ENCODE results near the gene KCNJ14.
A peak's percentile ranks its signal among the peaks of the same experiment; 100 is the strongest.

KCNJ14 gene

DNA sequence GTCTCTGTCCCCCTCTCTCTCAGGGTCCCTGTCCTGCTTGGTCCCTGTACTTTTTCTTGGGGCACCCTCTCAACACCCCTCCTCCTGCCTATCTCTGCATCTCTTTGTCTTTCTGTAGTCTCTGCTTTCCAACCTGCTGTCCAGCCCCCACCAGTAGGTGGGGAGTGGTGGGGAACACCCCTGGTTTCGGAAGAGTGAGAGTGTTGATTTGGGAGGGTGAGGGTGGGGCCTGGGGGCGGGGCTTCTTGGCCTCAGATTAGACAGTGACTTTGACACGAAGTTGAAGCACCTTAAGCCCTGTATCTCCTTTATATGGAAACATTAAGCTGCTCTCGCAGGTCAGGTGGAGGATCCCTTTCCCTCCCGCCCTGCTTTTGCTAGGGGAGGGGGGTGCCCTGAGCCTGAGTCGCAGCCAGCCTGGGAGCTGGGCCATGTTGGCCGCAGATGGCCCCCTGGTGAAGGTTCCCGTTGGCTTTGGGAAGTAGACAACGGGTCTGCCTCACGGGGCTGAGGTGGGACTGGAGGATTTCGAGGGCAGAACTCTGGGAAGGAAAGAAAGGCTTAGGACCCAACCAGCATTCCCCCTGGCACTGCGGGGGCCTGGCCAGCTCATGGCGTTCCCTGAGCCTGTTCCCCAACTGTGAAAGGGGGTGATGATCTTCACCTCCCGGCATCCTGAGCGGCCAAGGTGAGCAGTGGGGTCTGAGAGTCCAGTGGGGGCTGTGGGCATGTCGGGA lies at the start of gene KCNJ14:
KCNJ14 (plus strand) TSS at position 404 of the 737 bp plus-strand sequence. CDS start 6,151 bp downstream, outside the sequence.
- DNase-seq (ENCODE audit: extremely low read depth in 1 of 2, low read depth in 1 of 2), result no peak

- DNase-seq (ENCODE audit: extremely low read depth in 1 of 2, low read depth in 1 of 2), result no peak
Measured at GRCh38 chr19:48405850-48406249, 49.5 kb upstream of the KCNJ14 start.

- no peak for DNase-seq (ENCODE audit: extremely low read depth in 1 of 2, low read depth in 1 of 2)
Measured at GRCh38 chr19:48413879-48414587, 41.3 kb upstream of the KCNJ14 start.

- peak in 1 of 2 donors; percentile 78 for DNase-seq (ENCODE audit: extremely low read depth in 1 of 2, low read depth in 1 of 2)
Measured at GRCh38 chr19:48415395-48415794, 40.0 kb upstream of the KCNJ14 start.

GRCh38 chr19:48415806-48416221 lies 39.6 kb upstream of the KCNJ14 start:
- no peak for DNase-seq (ENCODE audit: extremely low read depth in 1 of 2, low read depth in 1 of 2)

- DNase-seq (ENCODE audit: extremely low read depth in 1 of 2, low read depth in 1 of 2), result no peak
Measured at GRCh38 chr19:48417421-48417820, 38.0 kb upstream of the KCNJ14 start.

DNA sequence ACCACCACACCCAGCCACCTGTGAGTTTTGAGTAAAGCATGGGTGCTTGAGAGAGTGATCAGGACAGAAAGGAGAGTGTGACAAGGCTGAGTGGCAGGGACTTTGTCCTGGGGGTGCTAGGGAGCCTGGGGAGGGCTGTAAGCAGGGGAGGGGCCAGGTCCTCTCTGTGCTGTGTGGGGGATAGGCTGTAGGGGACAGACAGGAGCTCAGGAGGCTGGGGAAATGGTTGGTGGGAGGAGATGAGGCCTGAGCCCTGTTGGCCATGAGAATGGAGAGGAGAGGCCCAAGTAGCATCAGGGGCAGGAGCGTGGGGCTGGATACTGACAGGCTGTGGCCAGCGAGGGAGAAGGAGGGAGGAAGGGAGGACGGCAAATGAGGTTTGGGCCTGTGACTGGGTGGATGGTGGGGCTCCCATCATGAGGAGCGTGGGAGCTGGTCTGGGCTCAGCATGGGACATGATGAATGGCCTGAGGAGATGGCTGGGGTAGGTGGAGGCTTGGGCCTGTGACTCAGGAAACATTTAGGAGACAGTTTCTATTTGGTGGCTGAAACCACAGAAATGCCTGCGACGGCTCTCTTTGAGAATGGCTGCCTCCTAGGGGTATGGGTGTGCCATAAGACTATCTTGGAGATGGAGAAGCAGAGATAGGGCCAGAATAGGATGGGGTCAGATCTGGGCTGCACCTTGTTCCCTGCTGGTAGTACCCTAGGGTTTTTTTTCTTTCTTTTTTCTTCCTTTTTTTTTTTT lies 36.9 kb upstream of the KCNJ14 start:
- DNase-seq (ENCODE audit: extremely low read depth in 1 of 2, low read depth in 1 of 2), result no peak

DNA sequence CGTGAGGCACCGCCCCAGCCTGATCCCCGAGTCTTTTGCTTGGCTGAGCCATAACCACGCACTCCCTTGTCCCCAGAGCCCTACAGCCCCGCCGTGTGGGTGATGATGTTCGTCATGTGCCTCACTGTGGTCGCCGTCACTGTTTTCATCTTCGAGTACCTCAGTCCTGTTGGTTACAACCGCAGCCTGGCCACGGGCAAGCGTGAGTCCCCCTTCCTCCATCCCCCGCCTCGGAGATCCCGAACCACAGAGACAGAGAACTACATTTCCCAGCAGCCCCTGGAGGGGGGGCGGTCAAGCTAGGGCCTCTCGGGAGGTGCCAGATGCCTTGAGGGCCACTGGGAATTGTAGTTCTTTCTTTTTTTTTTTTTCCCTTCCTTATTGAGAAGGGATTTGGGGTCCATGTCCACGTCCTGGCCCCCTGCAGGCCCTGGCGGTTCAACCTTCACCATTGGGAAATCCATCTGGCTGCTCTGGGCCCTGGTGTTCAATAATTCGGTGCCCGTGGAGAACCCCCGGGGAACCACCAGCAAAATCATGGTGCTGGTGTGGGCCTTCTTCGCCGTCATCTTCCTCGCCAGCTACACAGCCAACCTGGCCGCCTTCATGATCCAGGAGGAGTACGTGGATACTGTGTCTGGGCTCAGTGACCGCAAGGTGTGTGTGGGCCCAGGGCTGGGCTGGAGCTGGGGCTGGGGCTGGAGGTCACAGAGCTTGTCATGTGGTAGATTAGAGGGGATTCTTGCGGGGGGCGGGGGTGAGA lies 36.0 kb upstream of the KCNJ14 start:
- DNase-seq (ENCODE audit: extremely low read depth in 1 of 2, low read depth in 1 of 2), result peak; percentile 76 to 83

GRCh38 chr19:48421548-48421947 lies 33.8 kb upstream of the KCNJ14 start:
- DNase-seq (ENCODE audit: extremely low read depth in 1 of 2, low read depth in 1 of 2), result no peak

DNA sequence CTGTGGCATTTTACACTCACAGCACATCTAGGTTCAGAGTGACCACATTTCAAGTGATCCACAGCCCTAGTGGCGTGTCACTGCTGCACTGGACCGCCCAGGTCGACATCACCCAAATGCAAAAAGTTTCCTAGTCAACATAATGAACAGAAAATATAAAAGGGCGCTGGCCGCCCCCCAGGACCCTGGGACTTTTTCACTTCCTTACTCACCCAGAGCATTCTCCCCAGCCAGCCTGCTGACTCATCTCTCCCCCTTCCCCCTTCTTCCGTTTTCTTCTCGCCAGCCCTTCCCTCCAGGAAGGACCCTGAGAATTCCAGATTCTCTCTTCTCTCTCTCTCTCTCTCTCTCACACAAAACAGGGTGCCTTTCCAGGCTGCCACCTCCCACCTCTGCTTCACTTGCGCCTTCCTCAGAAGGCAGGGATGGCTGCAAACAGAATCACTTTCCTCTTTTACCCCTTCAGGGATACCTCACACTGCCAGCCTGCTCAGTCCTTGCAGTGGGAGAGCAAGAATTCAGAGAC lies 30.6 kb upstream of the KCNJ14 start:
- DNase-seq (ENCODE audit: extremely low read depth in 1 of 2, low read depth in 1 of 2), result no peak

GRCh38 chr19:48428670-48429069 lies 26.7 kb upstream of the KCNJ14 start:
- DNase-seq (ENCODE audit: extremely low read depth in 1 of 2, low read depth in 1 of 2), result no peak

DNA sequence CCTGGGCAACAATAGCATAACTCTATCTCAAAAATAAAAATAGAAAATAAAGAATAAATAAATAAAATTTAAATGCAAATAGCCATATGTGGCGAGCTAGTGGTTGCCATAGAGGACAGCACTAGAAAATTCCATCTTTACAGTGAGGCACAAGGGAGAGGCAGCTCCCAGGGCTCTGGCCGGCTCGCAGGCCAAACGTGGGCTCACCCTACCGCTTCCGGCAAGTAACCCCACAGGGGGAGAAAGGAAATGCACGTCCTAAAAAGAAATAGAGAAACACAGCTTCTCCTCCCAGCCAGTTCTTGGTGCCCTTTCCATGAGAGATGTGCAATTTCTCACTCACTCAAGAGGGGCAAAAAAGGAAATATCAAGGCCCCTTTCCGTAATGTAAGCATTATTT lies 22.0 kb upstream of the KCNJ14 start:
- DNase-seq (ENCODE audit: extremely low read depth in 1 of 2, low read depth in 1 of 2), result no peak

- no peak for DNase-seq (ENCODE audit: extremely low read depth in 1 of 2, low read depth in 1 of 2)
Measured at GRCh38 chr19:48436586-48436985, 18.8 kb upstream of the KCNJ14 start.

GRCh38 chr19:48441360-48442050 lies 13.9 kb upstream of the KCNJ14 start:
- DNase-seq (ENCODE audit: extremely low read depth in 1 of 2, low read depth in 1 of 2), result no peak

DNA sequence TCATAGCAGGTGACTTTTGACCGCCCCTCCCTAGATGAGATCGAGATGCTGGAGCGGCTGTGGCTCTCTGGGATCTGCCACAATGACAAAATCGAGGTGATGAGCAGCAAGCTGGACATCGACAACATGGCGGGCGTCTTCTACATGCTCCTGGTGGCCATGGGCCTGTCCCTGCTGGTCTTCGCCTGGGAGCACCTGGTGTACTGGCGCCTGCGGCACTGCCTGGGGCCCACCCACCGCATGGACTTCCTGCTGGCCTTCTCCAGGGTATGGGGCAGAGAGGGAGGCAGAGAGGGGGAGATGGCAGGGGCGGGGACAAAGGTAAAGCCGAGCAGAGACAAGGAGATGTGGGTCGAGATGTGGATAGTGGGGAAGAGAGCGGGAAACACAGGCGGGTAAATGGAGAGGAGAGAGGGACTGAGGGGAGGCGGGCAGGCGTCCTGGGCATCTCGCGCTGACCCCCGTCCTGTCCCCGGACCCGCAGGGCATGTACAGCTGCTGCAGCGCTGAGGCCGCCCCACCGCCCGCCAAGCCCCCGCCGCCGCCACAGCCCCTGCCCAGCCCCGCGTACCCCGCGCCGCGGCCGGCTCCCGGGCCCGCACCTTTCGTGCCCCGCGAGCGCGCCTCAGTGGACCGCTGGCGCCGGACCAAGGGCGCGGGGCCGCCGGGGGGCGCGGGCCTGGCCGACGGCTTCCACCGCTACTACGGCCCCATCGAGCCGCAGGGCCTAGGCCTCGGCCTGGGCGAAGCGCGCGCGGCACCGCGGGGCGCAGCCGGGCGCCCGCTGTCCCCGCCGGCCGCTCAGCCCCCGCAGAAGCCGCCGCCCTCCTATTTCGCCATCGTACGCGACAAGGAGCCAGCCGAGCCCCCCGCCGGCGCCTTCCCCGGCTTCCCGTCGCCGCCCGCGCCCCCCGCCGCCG lies 13.0 kb upstream of the KCNJ14 start:
- DNase-seq (ENCODE audit: extremely low read depth in 1 of 2, low read depth in 1 of 2), result no peak

DNA sequence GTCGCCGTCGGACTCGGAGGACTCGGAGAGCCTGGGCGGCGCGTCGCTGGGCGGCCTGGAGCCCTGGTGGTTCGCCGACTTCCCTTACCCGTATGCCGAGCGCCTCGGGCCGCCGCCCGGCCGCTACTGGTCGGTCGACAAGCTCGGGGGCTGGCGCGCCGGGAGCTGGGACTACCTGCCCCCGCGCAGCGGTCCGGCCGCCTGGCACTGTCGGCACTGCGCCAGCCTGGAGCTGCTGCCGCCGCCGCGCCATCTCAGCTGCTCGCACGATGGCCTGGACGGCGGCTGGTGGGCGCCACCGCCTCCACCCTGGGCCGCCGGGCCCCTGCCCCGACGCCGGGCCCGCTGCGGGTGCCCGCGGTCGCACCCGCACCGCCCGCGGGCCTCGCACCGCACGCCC lies 12.1 kb upstream of the KCNJ14 start:
- no peak for DNase-seq (ENCODE audit: extremely low read depth in 1 of 2, low read depth in 1 of 2)

- no peak for DNase-seq (ENCODE audit: extremely low read depth in 1 of 2, low read depth in 1 of 2)
Measured at GRCh38 chr19:48443731-48444128, 11.6 kb upstream of the KCNJ14 start.

GRCh38 chr19:48444129-48444935 lies 11.0 kb upstream of the KCNJ14 start:
- DNase-seq (ENCODE audit: extremely low read depth in 1 of 2, low read depth in 1 of 2), result no peak
